Activated gamma-delta T cell (primary cell): ENCODE results near the gene GLTP.
A peak's percentile ranks its signal among the peaks of the same experiment; 100 is the strongest.

ENCODE experiments used
- DNase-seq: peaks from one replicate; lab custom pipeline; 2025; lab: John Stamatoyannopoulos, UW

The GLTP gene

DNA sequence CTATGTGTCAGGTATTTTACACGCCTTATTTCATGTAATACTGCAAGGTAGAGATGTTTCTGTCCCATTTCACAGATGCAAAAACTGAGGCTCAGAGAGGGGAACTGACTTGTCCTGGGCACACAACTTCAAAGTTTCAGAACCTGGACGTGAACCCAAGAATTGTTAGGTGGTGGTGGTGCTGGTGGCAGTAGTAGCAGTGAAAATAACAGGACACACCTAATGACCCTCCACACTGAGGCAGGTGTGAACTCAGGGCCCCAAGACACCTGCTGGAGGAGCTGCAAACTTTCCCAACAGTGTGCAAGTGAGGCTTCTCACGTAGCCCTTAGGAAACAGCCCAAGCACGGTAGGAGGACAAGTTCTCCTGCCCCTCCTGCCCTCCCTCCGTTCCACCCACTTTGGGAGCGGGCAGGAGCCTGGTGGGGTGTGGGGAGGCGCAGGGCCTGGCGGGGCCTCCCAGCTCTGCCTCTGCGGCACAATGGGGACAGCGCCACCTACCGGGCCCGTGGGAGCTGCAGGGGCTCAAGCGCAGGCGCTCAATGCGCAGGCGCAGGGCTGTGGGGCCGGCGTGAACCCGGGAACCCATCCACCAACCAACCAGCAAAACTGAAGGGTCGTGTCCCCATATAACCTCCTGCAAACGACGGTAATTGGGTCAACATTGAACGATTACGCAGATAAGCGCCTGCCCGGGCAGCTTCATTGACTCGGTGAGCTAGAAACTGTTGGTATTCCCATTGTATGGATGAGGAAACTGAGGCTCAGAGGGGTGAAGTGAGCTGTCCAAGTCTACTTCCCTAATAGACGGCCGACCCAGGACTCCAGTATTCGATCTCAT, 35.1 kb downstream of the GLTP start:
- peak; percentile 74 for DNase-seq

DNA sequence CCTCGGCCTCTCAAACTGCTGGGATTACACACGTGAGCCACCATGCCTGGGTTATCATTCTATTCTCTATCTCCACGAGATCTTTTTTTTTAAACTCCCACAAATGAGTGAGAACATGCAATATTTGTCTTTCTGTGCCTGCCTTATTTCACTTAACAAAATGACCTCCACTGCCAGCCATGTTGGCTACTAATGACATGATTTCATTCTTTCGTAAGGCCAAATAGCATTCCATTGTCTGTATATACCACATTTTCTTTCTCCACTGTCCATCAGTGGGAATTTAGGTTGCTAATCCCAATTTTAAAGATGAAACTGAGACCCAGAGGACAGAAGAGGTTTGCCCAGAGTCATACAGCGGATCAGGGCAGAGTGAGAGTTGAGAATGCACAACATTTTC, 36.2 kb downstream of the GLTP start:
- DNase-seq, result no peak

DNA sequence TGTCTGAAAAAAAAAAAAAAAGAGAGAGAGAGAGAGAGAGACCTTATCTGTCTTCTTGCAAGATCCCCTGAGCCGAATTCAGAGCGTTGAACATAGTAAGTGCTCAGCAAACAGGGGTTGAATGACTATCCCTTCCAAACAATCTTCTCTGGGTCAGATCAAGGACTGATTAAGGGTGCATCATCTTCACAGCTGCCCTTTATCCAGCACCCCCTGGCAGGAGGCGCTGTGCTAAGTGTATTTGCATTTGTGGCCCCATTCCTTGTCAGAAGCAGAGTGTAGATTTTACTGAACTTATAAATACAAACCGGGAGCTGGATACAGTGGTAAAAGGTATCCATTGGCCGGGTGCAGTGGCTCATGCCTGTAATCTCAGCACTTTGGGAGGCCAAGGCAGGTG, 38.3 kb downstream of the GLTP start:
- DNase-seq, result no peak

DNA sequence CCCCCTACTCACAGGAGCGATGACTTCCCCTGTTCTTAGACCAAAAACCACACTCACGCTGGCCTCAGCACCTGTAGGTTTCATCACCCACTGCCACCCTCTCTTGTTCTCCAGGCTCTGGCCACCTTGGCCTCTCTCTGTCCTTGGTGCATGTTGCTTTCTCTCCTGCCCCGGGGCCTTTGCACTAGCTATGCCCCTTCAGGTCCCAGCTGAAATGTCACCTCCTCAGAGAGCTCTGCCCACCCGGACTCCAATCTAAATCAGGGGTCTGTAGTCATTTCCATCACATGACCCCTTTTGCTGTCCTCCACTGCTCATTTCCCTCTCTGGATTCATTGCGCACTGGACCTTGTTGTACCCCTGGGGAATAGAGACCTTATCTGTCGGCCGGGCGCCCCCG, 39.0 kb downstream of the GLTP start:
- no peak for DNase-seq

GRCh38 chr12:109840305-109841074, 39.9 kb downstream of the GLTP start:
- no peak for DNase-seq

- no peak for DNase-seq
Observed at GRCh38 chr12:109839444-109839843, 40.9 kb downstream of the GLTP start.

DNA sequence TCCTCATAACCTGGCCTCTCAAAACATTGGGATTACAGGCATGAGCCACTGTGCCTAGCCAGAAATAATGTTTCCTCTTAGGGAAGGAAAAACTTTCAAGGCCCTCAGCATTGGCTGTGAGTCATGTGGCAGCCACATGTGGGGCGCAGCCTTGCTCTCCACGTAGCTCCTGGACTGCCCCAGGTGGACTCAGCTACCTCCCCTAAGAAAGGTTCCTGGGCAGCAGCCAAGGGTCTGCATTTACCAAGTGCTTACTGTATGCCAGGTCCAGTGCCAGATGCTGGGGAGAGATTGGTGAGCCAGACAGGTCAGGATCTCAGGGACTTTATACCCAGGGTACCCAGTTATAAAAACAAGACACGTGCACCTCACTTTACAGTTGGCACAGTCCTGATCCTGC, 43.4 kb downstream of the GLTP start:
- DNase-seq, result no peak

DNA sequence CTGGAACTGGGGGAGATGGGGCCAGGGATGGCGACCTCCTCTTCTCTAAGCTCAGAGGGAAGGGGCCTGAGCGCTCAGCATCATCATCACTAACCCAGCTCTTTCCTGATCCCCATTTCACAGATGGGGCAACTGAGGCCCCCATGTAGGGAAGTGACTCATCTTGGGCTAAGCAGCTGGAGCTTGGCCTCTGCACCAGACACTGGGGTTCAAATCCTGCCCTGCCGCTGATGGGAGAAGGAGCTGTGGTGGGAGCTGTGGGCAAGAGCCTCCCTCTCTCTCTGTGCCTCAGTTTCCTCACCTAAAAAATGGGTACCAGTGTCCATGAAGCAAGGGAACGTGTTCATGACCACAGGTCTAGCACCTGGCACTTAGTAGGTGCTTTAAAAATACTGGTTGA, 44.5 kb downstream of the GLTP start:
- no peak for DNase-seq

- no peak for DNase-seq
Observed at GRCh38 chr12:109833307-109834189, 46.8 kb downstream of the GLTP start, which contains the start of gene TRPV4. Gene TRPV4 (minus strand): TSS chr12:109833398. CDS start chr12:109814796, 18,602 bp downstream.

DNA sequence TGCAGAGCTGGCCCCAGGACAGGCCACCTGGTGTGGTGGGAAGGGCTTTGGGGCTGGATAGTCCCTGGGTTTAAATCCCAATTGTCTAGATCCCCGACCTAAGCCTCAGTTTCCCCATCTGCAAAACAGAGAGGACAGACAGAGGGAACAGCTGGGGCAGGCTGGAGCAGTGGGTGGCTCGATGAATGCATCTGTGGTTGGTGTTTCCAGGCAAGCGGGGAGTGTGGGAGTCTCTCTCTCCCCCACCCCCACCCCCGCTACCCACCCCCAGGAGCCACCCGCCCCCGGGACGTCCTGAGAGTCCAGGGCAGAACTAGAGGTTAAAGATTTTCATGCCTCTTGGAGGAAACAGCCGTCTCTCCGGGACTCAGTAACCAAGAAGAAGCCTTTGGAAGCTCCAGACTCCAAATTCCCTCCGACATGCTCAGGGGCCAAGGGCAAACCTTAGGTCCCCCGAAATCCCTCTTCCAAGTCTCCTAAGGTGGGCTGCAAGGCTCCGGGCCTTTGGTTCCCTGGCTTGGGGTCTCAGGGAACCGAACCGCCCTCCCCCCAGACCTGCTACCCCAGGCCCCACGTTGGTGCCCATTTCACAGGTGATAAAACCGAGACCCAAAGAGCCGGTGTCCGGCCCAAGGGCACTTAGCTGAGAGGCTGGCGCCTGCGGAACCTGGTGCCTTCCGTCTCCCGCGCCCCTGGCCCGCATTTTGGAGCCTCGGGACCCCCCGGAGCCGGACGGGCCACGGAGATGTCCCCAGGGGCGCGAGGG, 47.6 kb downstream of the GLTP start:
- no peak for DNase-seq

DNA sequence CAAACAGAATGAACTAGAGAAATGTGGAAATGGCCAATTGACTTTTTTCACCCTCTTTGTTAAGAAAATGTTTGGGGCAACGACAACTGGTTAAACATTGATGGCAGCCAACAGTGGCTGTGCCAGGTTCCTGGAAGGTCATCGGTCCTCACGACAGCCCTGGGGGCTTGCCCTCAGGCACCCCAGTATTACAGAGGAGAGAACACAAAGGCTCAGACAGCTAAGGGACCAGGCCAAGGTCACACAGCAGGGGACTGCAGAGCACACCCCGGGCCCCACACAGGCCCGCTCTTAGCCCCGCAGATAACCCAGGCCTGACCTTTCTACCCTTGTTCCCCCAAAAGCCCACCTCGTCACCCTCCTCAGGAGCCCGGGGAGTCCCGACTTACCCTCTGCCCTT, 48.4 kb downstream of the GLTP start:
- no peak for DNase-seq

GRCh38 chr12:109831365-109831764, 49.0 kb downstream of the GLTP start:
- no peak for DNase-seq

GRCh38 chr12:109830718-109831117, 49.6 kb downstream of the GLTP start:
- no peak for DNase-seq

GRCh38 chr12:109830267-109830666, 50.1 kb downstream of the GLTP start:
- no peak for DNase-seq

DNA sequence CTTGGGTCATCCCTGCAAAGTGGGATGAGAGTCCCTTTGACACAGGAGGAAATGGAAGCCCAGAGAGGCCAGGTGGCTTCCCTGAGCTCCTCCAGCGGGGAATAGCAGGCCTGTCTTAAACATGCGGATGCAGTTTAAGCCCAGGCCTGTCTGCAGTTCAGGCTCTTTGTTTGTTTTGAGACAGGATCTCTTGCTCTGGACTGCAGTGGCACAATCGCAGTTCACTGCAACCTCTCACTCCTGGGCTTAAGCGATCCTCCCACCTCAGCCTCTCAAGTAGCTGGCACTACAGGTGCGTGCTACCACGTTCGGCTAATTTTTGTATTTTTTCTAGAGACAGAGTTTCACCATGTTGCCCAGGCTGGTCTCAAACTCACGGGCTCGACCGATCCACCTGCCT, 50.7 kb downstream of the GLTP start:
- DNase-seq, result no peak

GRCh38 chr12:109828754-109829511, 51.4 kb downstream of the GLTP start:
- no peak for DNase-seq

DNA sequence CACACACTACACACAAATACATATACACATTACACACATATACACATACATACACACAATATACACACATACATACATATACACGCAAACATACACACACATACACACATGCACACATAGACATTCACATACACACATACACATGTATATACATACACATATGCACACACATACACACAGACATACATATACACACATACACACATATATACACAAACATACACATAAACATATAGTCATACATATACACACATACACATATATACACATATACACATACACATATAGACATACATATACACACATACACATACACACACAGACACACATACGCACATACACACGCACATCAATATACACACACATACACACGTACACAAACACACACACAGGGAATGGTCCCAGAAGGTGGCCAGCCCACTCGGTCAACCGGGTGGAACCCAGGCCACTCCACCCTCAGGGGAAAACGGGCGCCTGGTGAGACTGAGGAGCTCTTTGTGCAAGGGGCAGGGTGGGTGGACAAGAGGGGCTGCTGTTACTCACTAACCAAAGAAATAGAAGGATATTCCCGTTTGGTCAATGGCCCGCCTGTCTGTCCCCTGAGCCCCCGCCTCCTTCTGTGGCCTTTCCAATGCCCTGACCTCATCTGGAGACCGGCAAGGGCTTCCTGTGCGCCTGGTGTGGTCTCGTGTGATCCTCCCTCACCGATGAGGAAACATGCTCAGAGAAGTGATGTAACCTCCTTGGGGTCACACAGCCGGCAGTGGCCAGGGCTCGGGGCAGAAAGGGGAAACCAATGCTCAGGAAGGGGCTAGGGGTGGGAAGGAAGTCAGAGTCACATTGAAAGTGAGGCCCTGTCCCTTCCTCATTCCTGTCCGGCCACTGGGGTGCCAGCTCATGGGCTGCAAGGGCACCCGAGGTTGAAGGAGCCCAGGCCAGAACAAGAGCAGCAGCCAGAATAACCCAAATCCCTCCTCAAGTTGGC, 52.5 kb downstream of the GLTP start:
- no peak for DNase-seq

DNA sequence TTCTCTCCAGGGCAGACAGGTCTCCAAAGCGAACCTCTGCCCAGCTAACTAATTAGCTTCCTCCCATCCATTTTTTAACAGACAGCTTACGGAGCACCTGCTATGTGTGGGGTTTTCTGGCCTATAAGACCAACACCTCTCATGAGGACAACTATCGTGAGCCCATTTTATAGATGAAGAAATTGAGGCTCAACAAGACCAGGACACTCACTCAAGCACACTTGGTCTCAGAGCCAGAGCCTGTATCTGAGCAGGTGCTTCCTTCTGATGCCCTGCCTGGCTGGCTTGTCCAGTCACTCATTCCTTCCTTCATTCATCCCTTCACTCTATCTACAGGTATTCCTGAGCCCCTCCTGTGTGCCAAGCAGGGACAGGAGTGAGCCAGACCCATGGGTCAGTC, 53.3 kb downstream of the GLTP start:
- DNase-seq, result no peak

- no peak for DNase-seq
Observed at GRCh38 chr12:109824731-109825130, 55.6 kb downstream of the GLTP start.
